Measurements from ENCODE around the gene WSCD2.

WSCD2 gene

DNA sequence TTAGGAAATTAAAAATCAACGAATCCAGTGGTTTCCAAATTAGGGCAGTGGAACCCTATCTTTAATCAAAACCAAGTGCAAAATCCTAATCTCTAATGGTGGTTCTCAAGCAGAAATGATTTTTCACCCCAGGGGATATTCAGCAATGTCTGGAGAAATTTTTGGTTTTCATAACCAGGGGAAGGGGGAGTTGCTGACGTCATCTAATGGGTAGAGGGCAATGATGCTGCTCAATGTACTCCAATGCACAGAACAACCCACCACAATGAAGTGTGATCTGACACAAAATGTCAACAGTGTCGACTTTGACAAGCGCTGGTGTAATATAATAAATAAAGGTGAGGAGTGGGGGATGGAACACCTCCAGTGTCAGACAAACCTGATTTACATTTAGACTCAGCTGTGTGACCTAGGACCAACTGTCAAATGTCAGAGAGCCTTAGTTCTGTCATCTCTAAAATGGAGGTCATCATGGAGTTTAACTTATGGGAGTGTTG lies 128.6 kb downstream of the WSCD2 start:
- DNase-seq (ENCODE audit: extremely low read depth in 1 of 2, low read depth in 1 of 2) = no peak

DNA sequence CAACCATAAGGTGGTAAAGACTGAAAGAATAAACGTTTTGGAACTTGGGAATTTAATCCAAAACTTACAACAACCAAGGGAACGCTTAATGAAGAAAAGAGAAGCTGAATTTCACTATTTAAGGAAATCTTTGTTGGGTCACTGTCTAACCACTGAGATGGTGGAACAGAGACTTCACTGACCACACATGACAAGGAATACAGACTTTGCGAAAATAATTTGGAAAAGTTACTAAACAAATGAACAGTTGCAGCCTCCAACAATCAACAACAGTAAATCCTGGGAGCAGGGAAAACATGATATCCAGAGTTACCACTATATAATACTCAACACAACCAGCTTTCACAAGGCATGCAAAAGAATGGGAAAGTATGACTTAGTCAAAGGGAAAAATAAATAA lies 131.0 kb downstream of the WSCD2 start:
- no peak for DNase-seq (ENCODE audit: extremely low read depth in 1 of 2, low read depth in 1 of 2)

DNA sequence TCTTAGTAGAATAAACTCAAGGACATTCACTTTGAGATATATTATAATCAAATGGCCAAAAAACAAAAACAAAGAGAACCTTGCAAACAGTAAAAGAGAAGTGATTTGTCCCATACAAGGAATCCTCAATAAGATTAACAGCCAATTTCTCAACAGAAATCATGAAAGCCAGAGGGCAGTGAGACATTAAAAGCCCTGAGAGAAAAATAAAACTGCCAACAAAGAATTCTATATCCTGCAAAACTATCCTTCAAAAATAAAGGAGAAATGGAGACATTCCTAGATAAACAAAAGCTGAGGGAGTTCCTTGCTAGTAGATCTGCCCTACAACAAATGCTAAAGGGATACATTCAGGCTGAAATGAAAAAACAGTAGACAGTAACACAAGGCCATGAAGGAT lies 131.9 kb downstream of the WSCD2 start:
- DNase-seq (ENCODE audit: extremely low read depth in 1 of 2, low read depth in 1 of 2) = no peak

DNA sequence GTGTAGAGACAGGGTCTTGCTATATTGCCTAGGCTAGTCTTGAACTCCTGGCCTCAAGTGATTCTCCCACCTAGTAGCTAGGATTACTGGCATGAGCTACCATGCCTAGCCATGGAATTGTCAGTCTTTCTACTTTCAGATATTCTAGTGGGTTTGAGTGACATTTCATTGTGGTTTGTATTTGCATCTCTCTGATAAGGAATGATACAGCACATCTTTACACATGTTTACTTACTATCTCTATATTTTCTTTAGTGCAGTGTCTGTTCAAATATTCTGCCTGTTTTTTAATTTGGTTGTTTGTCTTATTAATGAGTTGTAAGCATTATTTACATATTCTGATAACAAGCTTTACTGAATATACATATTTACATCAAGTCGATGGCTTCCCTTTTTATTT lies 136.4 kb downstream of the WSCD2 start:
- DNase-seq (ENCODE audit: extremely low read depth in 1 of 2, low read depth in 1 of 2) = no peak

DNA sequence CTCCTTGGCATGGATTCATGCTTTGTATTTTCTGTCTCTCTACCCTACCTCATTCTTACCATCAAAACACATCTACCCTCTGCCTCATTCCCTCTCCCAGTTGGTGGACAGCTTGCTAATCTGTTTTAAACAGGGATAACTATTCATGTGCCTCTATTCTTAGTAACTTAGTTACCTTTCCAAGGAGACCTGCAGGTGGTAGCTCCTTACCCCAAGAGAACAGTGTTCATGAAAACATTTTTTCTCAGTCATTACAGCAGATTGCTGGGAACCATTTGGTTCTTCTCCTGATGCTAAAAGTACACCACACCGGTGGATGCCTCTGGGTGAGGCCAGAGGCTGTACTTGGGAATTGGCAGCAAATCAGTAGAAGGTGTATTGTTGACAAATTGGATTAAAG lies 137.0 kb downstream of the WSCD2 start:
- DNase-seq (ENCODE audit: extremely low read depth in 1 of 2, low read depth in 1 of 2) = no peak

DNA sequence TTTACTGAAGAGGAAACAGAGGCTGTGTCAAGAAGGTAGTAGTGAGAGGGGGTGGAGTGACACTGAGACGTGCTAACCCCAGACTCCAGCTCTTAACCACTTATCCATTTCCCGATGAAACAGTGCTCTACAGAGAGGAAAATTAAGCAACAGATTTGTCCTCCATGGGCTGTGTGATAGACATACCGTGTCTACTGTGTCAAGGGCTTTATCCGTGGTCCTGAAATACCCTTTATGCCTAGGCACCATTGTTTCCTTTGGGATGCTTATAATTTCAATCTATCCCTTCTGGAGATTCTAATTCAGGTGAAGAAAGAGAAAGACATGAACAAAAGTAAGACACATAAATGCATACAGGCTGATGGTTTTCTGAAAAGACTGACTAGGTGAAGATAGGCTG lies 138.4 kb downstream of the WSCD2 start:
- no peak for DNase-seq (ENCODE audit: extremely low read depth in 1 of 2, low read depth in 1 of 2)

DNA sequence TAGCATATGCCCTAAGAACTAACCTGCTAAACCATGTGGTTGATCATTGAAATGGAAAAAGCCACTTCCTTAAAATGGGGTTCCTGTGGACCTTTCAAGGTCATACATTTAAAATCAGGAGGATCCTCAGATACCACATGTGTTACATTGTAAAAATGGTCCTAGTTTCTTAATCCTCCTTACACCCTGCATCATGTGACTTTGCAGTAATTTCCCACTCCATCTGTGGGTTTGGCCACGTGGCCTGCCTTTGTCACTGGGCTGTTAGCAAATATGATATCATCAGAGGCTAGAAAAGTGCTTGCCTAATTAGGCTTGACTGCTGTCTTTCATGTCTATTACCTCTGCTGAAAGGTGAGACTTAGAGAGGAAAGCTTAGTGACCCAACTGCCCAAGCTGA lies 139.3 kb downstream of the WSCD2 start:
- no peak for DNase-seq (ENCODE audit: extremely low read depth in 1 of 2, low read depth in 1 of 2)

DNA sequence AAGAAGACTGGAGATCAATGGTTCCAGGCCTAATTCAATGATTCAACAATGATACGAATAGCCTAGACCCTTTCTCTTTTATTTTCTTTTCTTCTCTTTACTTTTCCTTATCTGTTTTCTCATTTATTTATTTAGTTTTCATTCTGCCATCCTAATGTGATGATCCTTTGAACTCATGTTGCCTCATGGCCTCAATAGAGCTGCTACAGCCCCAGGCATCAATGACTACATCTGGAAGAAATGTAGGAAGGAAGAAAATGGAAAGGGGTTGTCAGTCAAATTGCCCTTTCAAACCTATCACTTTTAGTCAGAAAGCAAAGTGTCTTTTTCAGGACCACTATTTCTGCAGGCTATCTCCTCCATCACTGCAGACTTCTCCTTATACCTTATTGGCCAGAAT lies 140.1 kb downstream of the WSCD2 start:
- DNase-seq (ENCODE audit: extremely low read depth in 1 of 2, low read depth in 1 of 2) = no peak

DNA sequence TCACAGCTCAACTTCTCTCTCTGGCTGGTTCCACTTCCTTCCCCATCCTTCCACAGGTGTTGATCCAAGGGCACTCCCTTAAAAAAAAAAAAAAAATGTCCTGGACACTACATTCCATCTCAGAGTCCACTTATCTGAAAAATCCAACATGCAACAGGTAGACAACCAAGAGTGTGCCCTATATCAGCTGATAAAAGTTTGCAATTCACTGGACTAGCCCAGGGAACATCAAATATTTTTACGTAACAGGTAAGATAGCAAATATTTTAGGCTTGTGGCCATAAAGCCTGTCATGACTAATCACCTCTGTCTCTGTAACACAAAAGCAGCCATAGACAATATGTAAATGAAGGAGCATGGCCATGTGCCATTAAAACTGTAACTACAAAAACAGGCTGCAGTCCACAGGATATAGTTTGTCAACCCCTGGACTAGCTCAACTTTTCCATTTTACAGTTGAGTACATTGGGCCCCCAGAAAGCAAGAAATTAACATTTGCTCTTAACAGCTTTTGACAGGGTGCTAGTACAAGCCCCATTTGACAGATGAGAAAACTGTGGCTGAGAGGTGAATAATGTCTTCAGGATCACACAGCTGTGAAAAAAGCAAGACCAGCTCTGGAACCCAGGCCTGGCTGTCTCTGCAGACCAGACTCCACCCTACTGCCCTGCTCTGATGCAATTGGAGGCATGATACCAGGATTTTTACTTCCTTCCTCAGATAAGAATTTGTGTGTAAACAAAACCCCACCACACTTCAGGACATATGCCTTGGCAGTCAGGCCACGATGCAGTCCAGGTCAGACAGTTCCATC lies 141.2 kb downstream of the WSCD2 start:
- no peak for DNase-seq (ENCODE audit: extremely low read depth in 1 of 2, low read depth in 1 of 2)

DNA sequence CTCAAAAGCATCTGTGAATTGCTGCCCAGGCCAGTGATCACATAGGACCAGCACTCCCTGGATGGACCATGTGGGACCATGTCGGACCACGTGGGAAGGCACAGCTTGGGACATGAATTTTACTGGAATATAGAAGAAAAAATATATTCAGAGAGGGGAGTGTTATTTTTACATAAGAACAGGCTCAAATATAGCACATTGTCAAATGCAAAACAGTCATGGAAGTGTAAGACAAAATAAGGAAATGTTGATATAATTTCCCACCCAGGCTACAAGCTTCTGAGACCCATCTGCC lies 141.7 kb downstream of the WSCD2 start:
- no peak for DNase-seq (ENCODE audit: extremely low read depth in 1 of 2, low read depth in 1 of 2)

DNA sequence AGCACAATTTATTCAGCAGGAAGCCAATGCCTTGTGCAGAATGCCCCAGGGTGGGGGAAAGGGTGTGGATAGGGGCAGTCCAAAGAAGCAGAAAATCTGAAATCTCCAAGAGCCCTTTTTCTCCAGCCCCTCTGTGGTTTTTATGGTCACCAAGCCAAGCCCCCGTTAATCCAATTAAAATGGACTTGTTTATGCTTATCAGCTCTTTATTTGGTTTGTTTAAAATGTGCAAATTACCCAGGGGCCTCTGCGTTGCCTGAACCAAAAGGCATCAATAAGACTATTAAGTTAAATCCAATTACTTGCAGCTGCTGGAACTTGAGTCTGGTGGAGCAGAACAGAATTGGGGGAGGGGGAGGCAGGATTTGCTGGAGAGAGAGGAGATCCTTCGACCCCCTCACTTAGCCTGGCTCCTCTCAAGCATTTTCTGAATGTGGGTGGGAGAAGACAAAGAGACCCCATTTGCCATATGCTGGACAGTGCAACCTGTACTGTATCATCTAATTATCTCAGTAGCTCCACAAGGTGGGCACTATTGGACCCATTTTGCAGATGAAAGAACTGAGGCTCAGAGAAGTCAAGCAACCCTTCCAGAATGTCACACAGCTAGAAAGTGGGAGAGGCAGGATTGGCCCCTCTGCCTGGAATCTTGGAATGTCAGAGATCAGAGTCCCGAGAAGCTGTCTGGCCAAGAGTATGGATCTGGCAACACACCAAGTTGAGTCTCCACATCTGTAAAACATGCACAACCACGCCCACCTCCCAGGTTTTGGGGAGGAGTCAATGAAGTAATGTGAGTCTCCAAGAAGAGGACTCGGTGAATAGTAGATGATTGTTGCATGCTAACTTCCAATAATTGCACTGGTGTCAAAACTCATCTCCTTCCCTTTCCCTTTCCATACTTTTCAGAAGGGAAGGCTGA lies 143.1 kb downstream of the WSCD2 start:
- no peak for DNase-seq (ENCODE audit: extremely low read depth in 1 of 2, low read depth in 1 of 2)

DNA sequence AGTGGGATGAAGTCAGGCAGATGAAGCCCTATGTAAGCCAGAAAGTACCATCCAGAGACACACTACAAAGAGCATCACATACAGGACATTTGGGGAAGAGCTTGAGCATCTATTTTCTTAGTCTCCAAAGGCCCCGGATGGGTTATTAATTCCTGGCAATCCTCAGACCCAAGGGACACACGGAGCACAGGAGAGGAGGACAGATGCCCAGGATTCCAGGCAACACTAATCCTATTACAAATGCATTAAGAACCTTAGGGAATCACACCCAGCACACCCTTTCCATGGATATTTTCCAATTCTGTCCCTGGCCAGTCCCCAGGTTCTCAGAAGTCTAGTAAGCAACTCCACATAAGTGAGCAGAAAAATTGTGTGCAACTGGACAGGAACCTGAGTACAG lies 144.1 kb downstream of the WSCD2 start:
- DNase-seq (ENCODE audit: extremely low read depth in 1 of 2, low read depth in 1 of 2) = no peak

DNA sequence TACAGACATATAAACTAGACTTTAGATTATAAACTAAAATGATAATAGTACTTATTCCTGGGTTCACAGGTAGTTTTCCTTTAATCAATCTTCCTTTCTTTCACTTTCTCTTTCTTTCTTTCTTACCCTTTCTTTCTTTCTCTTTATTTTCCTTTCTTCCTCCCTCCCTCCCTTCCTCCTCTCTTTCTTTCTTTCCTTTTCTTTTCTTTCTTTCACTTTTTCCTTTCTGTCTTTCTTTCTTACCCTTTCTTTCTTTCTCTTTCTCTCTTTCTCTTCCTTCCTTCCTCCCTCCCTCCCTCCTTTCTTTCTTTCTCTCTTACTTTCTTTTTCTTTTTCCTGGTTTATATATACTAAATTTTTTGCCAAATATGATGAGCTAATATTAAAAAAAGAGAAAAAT lies 148.5 kb downstream of the WSCD2 start:
- DNase-seq (ENCODE audit: extremely low read depth in 1 of 2, low read depth in 1 of 2) = no peak

DNA sequence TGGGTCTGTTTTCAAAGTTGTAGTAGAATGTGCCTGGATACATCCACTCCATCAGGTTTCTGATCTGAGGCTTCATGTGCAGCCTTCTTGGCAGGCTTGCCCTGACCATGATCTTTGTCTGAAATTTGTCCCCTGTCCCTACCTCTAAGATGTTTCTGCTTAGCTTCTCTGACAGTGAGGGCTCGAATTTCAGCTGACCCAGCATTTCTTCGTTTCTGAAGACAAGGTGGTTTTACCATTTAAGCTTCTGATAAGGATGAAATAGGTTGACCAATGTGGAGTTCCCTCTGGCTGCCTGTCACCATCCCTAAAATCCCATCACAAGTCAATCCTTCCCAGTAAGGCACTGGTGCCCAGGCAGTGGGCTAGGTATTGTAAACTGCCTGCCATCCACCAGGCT lies 153.1 kb downstream of the WSCD2 start:
- no peak for DNase-seq (ENCODE audit: extremely low read depth in 1 of 2, low read depth in 1 of 2)

DNA sequence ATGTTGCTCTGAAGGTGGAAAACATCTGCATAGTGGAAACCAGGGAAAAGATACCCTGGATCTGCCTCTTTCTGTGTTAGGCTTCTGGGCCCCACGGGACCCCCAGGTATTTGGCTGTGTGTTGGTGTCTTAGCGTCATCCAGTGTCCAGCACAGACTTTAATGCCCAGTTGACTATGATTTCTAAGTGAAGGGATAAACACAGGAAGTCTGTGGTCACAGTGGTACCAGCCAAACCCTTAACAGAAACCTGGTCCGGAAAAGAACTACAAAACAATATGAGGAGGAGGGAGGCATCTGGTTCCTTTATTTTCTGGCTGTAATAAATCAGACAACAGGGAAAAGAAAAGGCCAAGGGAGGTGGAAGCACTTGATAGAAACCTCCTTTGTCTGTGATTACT lies 153.6 kb downstream of the WSCD2 start:
- DNase-seq (ENCODE audit: extremely low read depth in 1 of 2, low read depth in 1 of 2) = no peak

DNA sequence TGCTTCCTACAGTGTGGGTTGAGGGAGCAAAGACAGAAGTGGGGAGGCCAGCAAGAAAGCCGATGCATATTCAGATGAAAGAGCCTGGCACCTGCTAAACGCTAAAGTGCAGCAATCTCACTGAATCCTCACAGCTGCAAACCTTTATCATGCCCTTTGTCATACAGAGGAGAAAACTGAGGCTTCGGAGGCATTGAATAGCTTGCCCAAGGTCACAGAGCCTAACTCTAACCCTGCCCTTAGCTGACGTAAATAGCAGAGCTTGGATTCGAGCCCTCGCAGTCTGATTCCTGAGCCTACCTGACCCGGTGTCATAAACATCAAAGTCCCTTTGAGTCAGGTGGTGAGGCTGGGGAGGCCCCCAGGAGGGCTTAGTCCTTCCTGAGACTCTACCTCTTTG lies 155.1 kb downstream of the WSCD2 start:
- no peak for DNase-seq (ENCODE audit: extremely low read depth in 1 of 2, low read depth in 1 of 2)

DNA sequence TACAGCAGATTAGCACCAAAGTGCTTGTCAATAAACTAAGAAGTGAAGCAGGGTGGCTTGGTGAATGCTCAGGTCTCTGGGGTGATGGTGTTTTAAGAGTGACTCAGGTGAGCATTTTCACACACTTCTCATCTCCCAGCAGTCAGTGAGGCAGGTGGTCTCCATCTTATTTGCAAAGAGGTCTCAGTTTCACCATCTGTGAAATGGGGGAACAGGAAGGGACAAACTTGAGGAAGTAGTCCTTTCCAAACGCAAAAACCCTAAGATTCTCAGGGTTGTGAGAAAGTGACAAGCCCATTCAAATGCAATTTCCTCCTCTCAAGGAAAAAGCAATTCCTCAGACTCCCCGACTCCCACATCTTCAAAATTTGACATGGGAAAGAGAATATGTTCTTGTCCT lies 155.9 kb downstream of the WSCD2 start:
- no peak for DNase-seq (ENCODE audit: extremely low read depth in 1 of 2, low read depth in 1 of 2)

DNA sequence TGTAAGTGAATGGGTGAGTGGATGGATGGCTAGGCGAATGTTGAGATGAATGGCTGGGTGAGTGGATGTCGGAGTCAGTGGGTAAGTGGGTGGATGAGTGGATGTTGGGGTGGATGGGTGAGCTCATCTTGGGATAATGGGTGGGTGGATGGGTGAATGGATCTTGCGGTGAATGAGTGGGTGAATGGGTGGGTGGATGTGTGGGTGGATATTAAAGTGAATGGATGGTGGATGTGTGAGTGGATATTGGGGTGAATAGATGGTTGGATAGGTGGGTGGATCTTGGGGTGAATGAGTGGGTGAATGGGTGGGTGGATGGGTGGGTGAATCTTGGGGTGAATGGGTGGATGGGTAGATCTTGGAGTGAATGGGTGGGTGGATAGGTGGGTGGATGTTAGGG lies 158.1 kb downstream of the WSCD2 start:
- DNase-seq (ENCODE audit: extremely low read depth in 1 of 2, low read depth in 1 of 2) = no peak

DNA sequence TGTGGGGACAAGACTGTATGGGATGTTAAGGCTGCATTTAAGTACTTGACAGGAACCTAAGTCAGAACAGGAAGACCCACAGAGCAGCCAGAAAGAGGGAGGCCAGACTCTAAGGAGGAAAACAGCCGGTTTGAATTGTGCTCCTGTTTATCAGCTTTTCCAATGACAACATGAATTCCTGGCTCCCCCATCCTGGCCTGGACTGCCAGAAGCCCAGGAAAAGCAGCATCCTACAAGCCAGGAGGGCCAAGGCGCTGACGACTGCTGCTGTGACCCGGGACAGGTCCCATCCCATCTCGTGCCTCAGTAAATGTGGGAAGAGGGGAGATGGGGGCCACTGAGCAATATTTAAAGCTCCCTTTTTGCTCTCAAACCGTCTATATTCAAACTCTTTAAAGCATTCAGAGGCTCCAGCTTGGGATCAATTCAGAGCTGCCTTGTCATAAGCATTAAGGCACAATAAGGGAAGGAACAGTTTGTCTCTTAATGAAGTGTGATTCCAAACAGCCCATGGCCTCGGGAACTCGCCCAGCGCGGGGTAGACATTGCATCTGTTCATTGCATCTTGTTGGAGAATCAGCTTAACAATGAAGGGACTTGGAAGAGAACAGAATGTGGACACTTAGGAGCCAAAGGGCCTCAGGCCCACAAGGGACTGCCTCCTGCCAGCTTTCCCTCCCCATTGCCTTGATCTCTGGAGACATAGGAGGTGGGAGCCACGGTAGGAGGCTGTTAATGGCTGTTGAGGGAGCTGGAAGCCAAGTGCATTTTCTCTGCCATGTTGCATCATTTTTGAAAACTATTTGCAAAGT lies 160.5 kb downstream of the WSCD2 start:
- DNase-seq (ENCODE audit: extremely low read depth in 1 of 2, low read depth in 1 of 2) = no peak

DNA sequence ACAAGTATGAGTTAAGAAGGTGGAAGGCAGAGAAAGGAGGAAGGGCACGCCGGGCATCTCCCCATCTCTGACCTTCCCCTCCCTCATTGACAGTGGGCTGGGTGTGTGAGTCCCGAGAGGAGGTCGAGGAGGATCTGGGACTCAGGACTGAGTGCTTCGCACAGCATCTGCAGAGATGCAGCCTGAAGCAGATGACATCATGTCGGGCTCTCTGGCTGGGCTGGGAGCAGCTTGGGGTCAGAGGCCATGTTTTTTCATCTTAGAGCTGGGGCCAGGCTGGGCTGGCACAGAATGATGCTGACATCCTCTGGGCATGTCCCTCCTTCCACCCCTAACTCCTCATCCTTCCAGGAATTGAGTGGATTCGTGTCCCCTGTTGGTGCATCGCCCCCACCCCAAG lies 166.6 kb downstream of the WSCD2 start:
- DNase-seq (ENCODE audit: extremely low read depth in 1 of 2, low read depth in 1 of 2) = no peak

DNA sequence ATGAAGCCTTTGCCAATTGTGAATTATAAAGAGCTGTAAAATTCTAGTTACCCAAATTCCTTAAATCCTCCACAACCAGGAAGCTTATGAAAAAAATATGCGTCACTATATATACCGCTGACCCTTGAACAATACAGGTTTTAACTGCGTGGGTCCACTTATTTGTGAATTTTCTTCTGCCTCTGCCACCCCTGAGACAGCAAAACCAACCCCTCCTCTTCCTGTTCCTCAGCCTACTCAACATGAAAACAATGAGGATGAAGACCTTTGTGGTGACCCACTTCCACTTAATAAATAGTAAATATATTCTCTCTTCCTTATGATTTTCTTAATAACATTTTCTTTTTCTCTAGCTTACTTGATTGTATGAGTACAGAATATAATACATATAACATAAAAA lies 167.9 kb downstream of the WSCD2 start:
- no peak for DNase-seq (ENCODE audit: extremely low read depth in 1 of 2, low read depth in 1 of 2)
